GM23338 (cell line): ENCODE results near the gene DIABLO. TPM values are rescaled to one million over a fixed set of nuclear protein-coding genes. Genes with fewer than 3 reads are reported as not detected.

Experiments
- ATAC-seq: fragments of 200-7000 bp; cut with Tn5 transposase; 3 replicates; pipeline ENCODE4 v1.9.1; 2020
- DNase-seq: peaks from one replicate; pipeline ENCODE4 v3.0.0-alpha.2; 2015; ENCODE audit warnings: low spot score
- H2AFZ ChIP-seq: fragments of 200-600 bp; sonication (generic); 2 replicates; pipeline ENCODE4 v1.8.0; 2016; ENCODE audit warnings: antibody characterized with exemption, mild to moderate bottlenecking, moderate library complexity
- H3F3A ChIP-seq: fragments of 200-600 bp; sonication (generic); replicated peaks from 2 replicates; pipeline ENCODE4 v1.8.0; 2017; ENCODE audit warnings: antibody characterized with exemption, mixed run types, low read depth
- H3K27ac ChIP-seq: fragments of 200-600 bp; sonication (generic); 2 replicates; pipeline ENCODE4 v1.6.1; 2016; ENCODE audit warnings: low read depth
- H3K27me3 ChIP-seq: fragments of 200-600 bp; sonication (generic); 2 replicates; pipeline ENCODE4 v1.8.0; 2016; ENCODE audit warnings: mild to moderate bottlenecking, mixed run types, moderate library complexity; ENCODE audit not compliant: insufficient read depth
- H3K36me3 ChIP-seq: fragments of 200-600 bp; sonication (generic); 2 replicates; pipeline ENCODE4 v1.8.0; 2016; ENCODE audit warnings: mild to moderate bottlenecking; ENCODE audit not compliant: insufficient read depth
- H3K4me1 ChIP-seq: fragments of 200-600 bp; sonication (generic); 2 replicates; pipeline ENCODE4 v1.8.0; 2016; ENCODE audit warnings: mild to moderate bottlenecking, moderate library complexity; ENCODE audit not compliant: insufficient read depth
- H3K4me2 ChIP-seq: fragments of 200-600 bp; sonication (generic); 2 replicates; pipeline ENCODE4 v1.7.1; 2017; ENCODE audit warnings: mixed run types
- H3K4me3 ChIP-seq: fragments of 200-600 bp; sonication (generic); 2 replicates; pipeline ENCODE4 v1.6.1; 2016; ENCODE audit warnings: mixed run types
- H3K79me2 ChIP-seq: fragments of 200-600 bp; sonication (generic); replicated peaks from 2 replicates; pipeline ENCODE4 v1.8.0; 2017; ENCODE audit warnings: mild to moderate bottlenecking; ENCODE audit not compliant: insufficient read depth
- H3K9me2 ChIP-seq: fragments of 200-600 bp; sonication (generic); 2 replicates; pipeline ENCODE4 v1.8.0; 2017; ENCODE audit not compliant: insufficient read depth
- H4K20me1 ChIP-seq: fragments of 200-600 bp; sonication (generic); replicated peaks from 2 replicates; pipeline ENCODE4 v1.8.0; 2017; ENCODE audit warnings: mild to moderate bottlenecking; ENCODE audit not compliant: insufficient read depth
- H3K27ac Mint-ChIP-seq: 2 replicates; pipeline ENCODE4 v1.8.0; 2020; ENCODE audit warnings: inconsistent platforms, mild to moderate bottlenecking, moderate library complexity, mixed read lengths
- H3K27me3 Mint-ChIP-seq: 3 replicates; pipeline ENCODE4 v1.8.0; 2022; ENCODE audit warnings: low read depth, mild to moderate bottlenecking, moderate library complexity, mixed read lengths, inconsistent platforms; ENCODE audit not compliant: insufficient read depth, poor library complexity
- H3K36me3 Mint-ChIP-seq: 3 replicates; pipeline ENCODE4 v1.8.0; 2021; ENCODE audit warnings: low read depth, mild to moderate bottlenecking, inconsistent platforms, moderate library complexity, mixed read lengths
- H3K4me1 Mint-ChIP-seq: 3 replicates; pipeline ENCODE4 v1.8.0; 2020; ENCODE audit warnings: mild to moderate bottlenecking, inconsistent platforms, mixed read lengths
- H3K4me3 Mint-ChIP-seq: 3 replicates; pipeline ENCODE4 v1.8.0; 2021; ENCODE audit warnings: moderate library complexity, mild to moderate bottlenecking, inconsistent platforms, mixed read lengths
- H3K9me3 Mint-ChIP-seq: 3 replicates; pipeline ENCODE4 v1.8.0; 2020; ENCODE audit warnings: moderate library complexity, mild to moderate bottlenecking, inconsistent platforms, mixed read lengths
- CREB1 ChIP-seq: fragments of 250-450 bp; sonication (Bioruptor Pico); IDR thresholded peaks from 2 replicates; pipeline ENCODE4 v1.5.0; 2020; ENCODE audit warnings: low read depth, mild to moderate bottlenecking, moderate library complexity
- CTCF ChIP-seq, 2 experiments: fragments of 200-600 bp in 1 of 2; sonication (generic) in 1 of 2; conservative IDR thresholded peaks; 2 replicates each; pipeline versions ENCODE4 v1.5.1 to v1.6.1; 2016 to 2017; ENCODE audit warnings: antibody characterized with exemption in 2 of 2, low read depth in 2 of 2, mild to moderate bottlenecking in 2 of 2, moderate library complexity in 1 of 2
- ETS1 ChIP-seq: IDR thresholded peaks from 2 replicates; pipeline ENCODE4 v1.6.1; 2016; ENCODE audit warnings: antibody characterized with exemption
- EZH2 ChIP-seq: fragments of 200-600 bp; sonication (generic); IDR thresholded peaks from one replicate; pipeline ENCODE4 v1.8.0; 2017; ENCODE audit warnings: antibody characterized with exemption, mild to moderate bottlenecking, low read depth; ENCODE audit not compliant: unreplicated experiment
- EZH2phosphoT487 ChIP-seq: fragments of 200-600 bp; sonication (generic); IDR thresholded peaks from one replicate; pipeline ENCODE4 v1.8.1; 2018; ENCODE audit warnings: antibody characterized with exemption; ENCODE audit not compliant: unreplicated experiment
- JUNB ChIP-seq: IDR thresholded peaks from one replicate; pipeline ENCODE4 v1.6.1; 2016; ENCODE audit warnings: antibody characterized with exemption; ENCODE audit not compliant: unreplicated experiment
- NANOG ChIP-seq: IDR thresholded peaks from 2 replicates; pipeline ENCODE4 v1.6.1; 2016; ENCODE audit warnings: antibody characterized with exemption, borderline replicate concordance
- POLR2AphosphoS5 ChIP-seq: IDR thresholded peaks from 2 replicates; pipeline ENCODE4 v1.6.1; 2016; ENCODE audit warnings: antibody characterized with exemption, low read depth
- REST ChIP-seq: IDR thresholded peaks from one replicate; pipeline ENCODE4 v1.6.1; 2018; ENCODE audit warnings: antibody characterized with exemption; ENCODE audit not compliant: unreplicated experiment
- STAT1 ChIP-seq: IDR thresholded peaks from one replicate; pipeline ENCODE4 v1.6.1; 2016; ENCODE audit warnings: antibody characterized with exemption; ENCODE audit not compliant: unreplicated experiment
- ZNF114 ChIP-seq: fragments of 250-450 bp; sonication (Bioruptor Pico); IDR thresholded peaks from 2 replicates; pipeline ENCODE4 v1.5.0; 2020; ENCODE audit warnings: mild to moderate bottlenecking, moderate library complexity
- ZNF331 ChIP-seq: fragments of 250-450 bp; sonication (Bioruptor Pico); IDR thresholded peaks from 2 replicates; pipeline ENCODE4 v1.5.0; 2020; ENCODE audit warnings: low read depth, mild to moderate bottlenecking, moderate library complexity
- ZNF462 ChIP-seq: fragments of 250-450 bp; sonication (Bioruptor Pico); IDR thresholded peaks from 2 replicates; pipeline ENCODE4 v1.5.0; 2020; ENCODE audit warnings: mild to moderate bottlenecking, moderate library complexity
- long read RNA-seq: library from polyadenylated mRNA; unstranded; transcript quantifications from one replicate; pipeline ENCODE4 v2.0.0, GENCODE V29; 2020; ENCODE audit not compliant: unreplicated experiment
- polyA plus RNA-seq: library from polyadenylated mRNA; unstranded; fragments of >200 nt; fragmentation: Nextera tagmentation; extraction: Ambion mirVana; gene quantifications from 2 replicates; pipeline ENCODE4 v1.2.1, GENCODE V29; 2016
- total RNA-seq: library from RNA; depleted of rRNA; stranded (reverse); fragments of >200 nt; shearing (Covaris generic); gene quantifications from 2 replicates; pipeline ENCODE4 v1.2.3, GENCODE V29; 2014; rRNA removed

DIABLO gene
- 71.7 and 72.0 TPM in 2 replicates for total RNA-seq
- polyA plus RNA-seq = 77.0 and 82.7 TPM in 2 replicates
- long read RNA-seq, transcript DIABLO-202 (6 exons, 1,336 nt) = minor isoform, 13 of 109 reads
- long read RNA-seq, transcript DIABLO-207 (6 exons, 1,471 nt) = major isoform, 82 of 109 reads
- long read RNA-seq, partial matches to known transcripts = 0 of 109 reads
- long read RNA-seq, other reads (novel, unspliced or antisense) = 5 of 109 reads

- TF ChIP-seq POLR2AphosphoS5 (peak; percentile 87), ZNF114 (CRISPR knock-in tag) (no peak), CTCF (conservative IDR thresholded peaks at IDR 0.05; ENCODE audit: low read depth in 2 of 2) (no peak), ZNF331 (CRISPR knock-in tag) (no peak), EZH2 (no peak), STAT1 (no peak), REST (no peak), CREB1 (CRISPR knock-in tag) (peak; percentile 95), JUNB (no peak), EZH2phosphoT487 (no peak), ZNF462 (CRISPR knock-in tag) (no peak), NANOG (no peak), ETS1 (0 out of 2 replicates have a peak, but pooled peaks have one; percentile 65)
- Histone ChIP-seq H3K9me2 (no peaks in the 10 kb centered on the region), H3K27me3 (no peaks in the 10 kb centered on the region), H3K4me1 (peaks cover 17% of the 10 kb centered on the region), H3K79me2 (peaks cover 43% of the 10 kb centered on the region), H3F3A (peaks cover 15% of the 10 kb centered on the region), H4K20me1 (peaks cover 11% of the 10 kb centered on the region; the same call in 1 of the 2 replicates), H3K27ac (peak within 1 kb of the TSS; percentile 95), H3K4me2 (peak within 1 kb of the TSS; percentile 91), H3K4me3 (peak within 1 kb of the TSS; percentile 99), H2AFZ (peak within 1 kb of the TSS; percentile 78), H3K36me3 (peaks cover 14% of the 10 kb centered on the region)
- ATAC-seq = peak; percentile 88
- Mint-ChIP-seq H3K4me1 (peaks cover 26% of the 10 kb centered on the region), H3K27me3 (peaks cover 8% of the 10 kb centered on the region), H3K9me3 (no peaks in the 10 kb centered on the region), H3K4me3 (peak within 1 kb of the TSS; percentile 92), H3K27ac (peak within 1 kb of the TSS; percentile 92), H3K36me3 (peaks cover 35% of the 10 kb centered on the region)
- peak; percentile 99 for DNase-seq
These were observed at the start of gene DIABLO for GRCh38 chr12:122225683-122226365. DIABLO (minus strand) TSS chr12:122226052; CDS start chr12:122226014, 38 bp downstream.
